DMS153 (cell line): ENCODE results near the gene OR4C45.
"Not testable (repeated sequence)": the region's sequence is repeated elsewhere in the genome, so short reads cannot be mapped to it uniquely, and the experiment has no call there.

ENCODE experiments used
- DNase-seq: peaks from one replicate; lab custom pipeline; 2025; lab: John Stamatoyannopoulos, UW

The OR4C45 gene

GRCh38 chr11:50032574-50032973 lies at the start of gene OR4C45:
Gene OR4C45, plus strand, starts transcription at chr11:50032874.
- no peak for DNase-seq

GRCh38 chr11:49995565-49995964 lies 37.1 kb upstream of the OR4C45 start:
- DNase-seq: peak; percentile 42

GRCh38 chr11:50030193-50030592 lies 2.5 kb upstream of the OR4C45 start:
- no peak for DNase-seq

- not testable (repeated sequence) for DNase-seq
Observed at GRCh38 chr11:50036239-50036638, 3.6 kb downstream of the OR4C45 start.

GRCh38 chr11:50037251-50037650 lies 4.6 kb downstream of the OR4C45 start:
- no peak for DNase-seq

GRCh38 chr11:50044647-50045046 lies 12.0 kb downstream of the OR4C45 start:
- no peak for DNase-seq

GRCh38 chr11:50063056-50063455 lies 30.4 kb downstream of the OR4C45 start:
- DNase-seq: not testable (repeated sequence)

GRCh38 chr11:50070389-50070788 lies 37.7 kb downstream of the OR4C45 start:
- no peak for DNase-seq

- no peak for DNase-seq
Observed at GRCh38 chr11:50071584-50072225, 39.0 kb downstream of the OR4C45 start.

- no peak for DNase-seq
Observed at GRCh38 chr11:50072226-50073112, 39.8 kb downstream of the OR4C45 start.

- no peak for DNase-seq
Observed at GRCh38 chr11:50073113-50074105, 40.7 kb downstream of the OR4C45 start.

- DNase-seq: no peak
Observed at GRCh38 chr11:50074161-50074560, 41.5 kb downstream of the OR4C45 start.

- no peak for DNase-seq
Observed at GRCh38 chr11:50075856-50076255, 43.2 kb downstream of the OR4C45 start.

- no peak for DNase-seq
Observed at GRCh38 chr11:50077526-50077925, 44.9 kb downstream of the OR4C45 start.

- no peak for DNase-seq
Observed at GRCh38 chr11:50078001-50078400, 45.3 kb downstream of the OR4C45 start.

GRCh38 chr11:50078946-50079345 lies 46.3 kb downstream of the OR4C45 start:
- not testable (repeated sequence) for DNase-seq

GRCh38 chr11:50080256-50080655 lies 47.6 kb downstream of the OR4C45 start:
- DNase-seq: no peak
